HG02938 (cell line): ENCODE data around the gene UBAC1.
"Not testable (repeated sequence)": the region's sequence is repeated elsewhere in the genome, so short reads cannot be mapped to it uniquely, and the experiment has no call there.

Experiments
- ATAC-seq: cut with Tn5 transposase; IDR thresholded peaks from one replicate; pipeline ENCODE4 v1.9.1; 2021; ENCODE audit warnings: mild to moderate bottlenecking, moderate library complexity; ENCODE audit not compliant: unreplicated experiment

The UBAC1 gene

GRCh38 chr9:135902655-135903357 is 58.4 kb downstream of the UBAC1 start:
- no peak for ATAC-seq

GRCh38 chr9:135901826-135902225 is 59.3 kb downstream of the UBAC1 start:
- no peak for ATAC-seq

GRCh38 chr9:135901031-135901758 is 60.0 kb downstream of the UBAC1 start:
- ATAC-seq, result no peak

- no peak for ATAC-seq
These were observed 62.4 kb downstream of the UBAC1 start for GRCh38 chr9:135898634-135899407.

- ATAC-seq, result no peak
These were observed 64.5 kb downstream of the UBAC1 start for GRCh38 chr9:135896626-135897025.

- ATAC-seq, result no peak
These were observed 65.0 kb downstream of the UBAC1 start for GRCh38 chr9:135896205-135896604.

- no peak for ATAC-seq
These were observed 65.8 kb downstream of the UBAC1 start for GRCh38 chr9:135895202-135895848.

GRCh38 chr9:135893104-135893503 is 68.1 kb downstream of the UBAC1 start:
- no peak for ATAC-seq

GRCh38 chr9:135892327-135892726 is 68.8 kb downstream of the UBAC1 start:
- ATAC-seq, result not testable (repeated sequence)

GRCh38 chr9:135891027-135891631 is 70.0 kb downstream of the UBAC1 start:
- ATAC-seq, result no peak

- no peak for ATAC-seq
These were observed 70.8 kb downstream of the UBAC1 start for GRCh38 chr9:135890190-135891026.

GRCh38 chr9:135889564-135890189 is 71.5 kb downstream of the UBAC1 start:
- no peak for ATAC-seq

- no peak for ATAC-seq
These were observed 72.3 kb downstream of the UBAC1 start for GRCh38 chr9:135888766-135889394.

- ATAC-seq, result no peak
These were observed 72.9 kb downstream of the UBAC1 start for GRCh38 chr9:135888126-135888765.

GRCh38 chr9:135887585-135888050 is 73.6 kb downstream of the UBAC1 start:
- ATAC-seq, result peak; percentile 60

- no peak for ATAC-seq
These were observed 74.1 kb downstream of the UBAC1 start for GRCh38 chr9:135887021-135887507.

- no peak for ATAC-seq
These were observed 74.8 kb downstream of the UBAC1 start for GRCh38 chr9:135886147-135886981.
